ENCODE measurements around the gene METTL22. TPM values are rescaled to one million over a fixed set of nuclear protein-coding genes. Genes with fewer than 3 reads are reported as not detected.

Gene METTL22
- total and polyA plus RNA-seq, 4 donors: 39.6 to 49.7 (median 42.2) TPM

DNA sequence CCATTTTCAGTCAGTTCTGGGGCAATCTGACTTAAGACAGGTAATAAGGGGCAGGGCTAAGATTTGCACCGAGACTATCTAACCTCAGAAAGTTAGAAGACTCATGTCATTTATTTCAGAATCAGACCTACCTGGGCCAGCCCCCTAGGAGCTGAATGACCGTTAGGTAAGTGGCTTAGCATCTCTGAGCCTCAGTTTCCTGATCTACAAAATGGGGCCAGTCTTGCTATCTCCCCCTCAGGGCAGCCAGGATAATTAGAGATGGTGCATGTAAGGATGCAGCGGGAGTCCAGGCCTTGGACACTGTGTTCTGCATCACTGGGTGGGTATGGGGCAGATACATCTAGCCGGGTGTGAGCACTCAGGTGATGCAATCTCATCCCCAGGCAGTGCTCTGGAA is 10.4 kb upstream of the METTL22 start:
- no peaks in the 10 kb centered on the region for H3K27me3 ChIP-seq (ENCODE audit: control insufficient read depth in 1 of 2, insufficient read depth in 2 of 2, low read length in 1 of 2)
- intact Hi-C loops (cut with DNase I): no loop called here

DNA sequence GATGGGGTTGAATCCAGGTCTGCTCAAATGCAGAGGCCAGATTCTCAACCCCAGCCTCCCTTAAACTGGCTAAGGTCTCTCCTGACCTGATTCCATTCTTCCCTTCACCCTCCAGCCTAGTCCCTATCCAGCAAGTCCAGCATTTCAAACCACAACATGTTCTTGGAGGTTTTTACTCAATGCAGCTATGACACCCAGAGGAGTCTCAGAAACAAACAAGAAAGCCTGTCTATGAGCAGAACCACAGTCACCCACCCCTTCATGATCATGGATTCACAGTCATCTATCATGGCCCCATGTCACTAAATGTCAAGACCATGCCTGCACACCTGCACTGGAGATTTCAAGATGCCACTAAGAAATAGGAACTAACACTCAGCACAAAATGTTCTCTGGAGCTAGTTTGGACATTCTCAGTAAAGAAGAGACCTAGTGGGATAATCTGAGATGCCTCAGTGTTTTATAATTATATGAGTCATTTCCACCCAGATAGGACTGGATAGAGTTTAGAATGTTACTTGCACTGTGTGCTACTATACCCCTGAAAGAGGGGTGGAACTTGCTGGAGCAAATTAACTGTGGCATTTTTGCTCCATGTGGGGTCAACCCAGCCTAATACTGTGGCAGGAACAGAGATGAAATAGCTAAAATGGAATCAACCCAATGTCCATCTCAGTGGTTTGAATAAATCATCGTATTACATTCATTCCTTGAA is 9.5 kb upstream of the METTL22 start:
- no peak for ATAC-seq (ENCODE audit: low FRiP score)

More for the DNA sequence above, 10.4 kb upstream of the METTL22 start:
- WGBS, 2 donors: 77 to 79% methylated on average over 4 of the region's 4 CpGs
- no peak for ATAC-seq (ENCODE audit: low FRiP score)
- no peaks in the 10 kb centered on the region for H3K4me1 ChIP-seq (ENCODE audit: control insufficient read depth in 1 of 2, insufficient read depth in 2 of 2, low read length in 2 of 2)
- no peaks in the 10 kb centered on the region for H3K36me3 ChIP-seq (ENCODE audit: control insufficient read depth in 1 of 2, insufficient read depth in 2 of 2, low read length in 1 of 2)
- H3K9me3 ChIP-seq (ENCODE audit: control insufficient read depth, low read length): no peaks in the 10 kb centered on the region
- H3K27ac ChIP-seq (ENCODE audit: low read depth in 1 of 2, low read length in 2 of 2): no peak overlapping the region
- H3K4me3 ChIP-seq (ENCODE audit: low read length in 2 of 2): no peak overlapping the region
- no peak for DNase-seq

DNA sequence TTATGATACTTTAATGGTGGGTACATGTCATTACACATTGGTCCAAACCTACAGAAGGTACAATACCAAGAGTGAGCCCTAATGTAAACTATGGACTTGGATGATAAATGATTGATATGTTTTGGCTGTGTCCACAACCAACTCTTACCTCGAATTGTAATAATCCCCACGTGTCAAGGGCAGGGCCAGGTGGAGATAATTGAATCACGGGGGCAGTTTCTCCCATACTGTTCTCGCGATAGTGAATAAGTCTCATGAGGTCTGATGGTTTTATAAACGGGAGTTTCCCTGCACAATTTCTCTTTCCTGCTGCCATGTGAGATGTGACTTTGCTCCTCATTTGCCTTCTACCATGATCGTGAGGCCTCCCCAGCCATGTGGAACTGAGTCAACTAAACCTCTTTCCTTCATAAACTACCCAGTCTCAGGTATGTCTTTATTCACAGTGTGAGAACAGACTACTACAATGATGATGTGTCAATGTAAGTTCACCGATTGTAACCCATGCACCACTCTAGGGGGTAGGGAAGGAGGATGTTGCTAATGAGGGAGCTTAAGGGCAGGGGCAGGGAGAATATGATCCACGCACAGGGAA is 7.0 kb upstream of the METTL22 start:
- no peaks in the 10 kb centered on the region for H3K27me3 ChIP-seq (ENCODE audit: control insufficient read depth in 1 of 2, insufficient read depth in 2 of 2, low read length in 1 of 2)
- no peak for ATAC-seq (ENCODE audit: low FRiP score)

More for the DNA sequence above, 9.5 kb upstream of the METTL22 start:
- H3K27ac ChIP-seq (ENCODE audit: low read depth in 1 of 2, low read length in 2 of 2): no peak overlapping the region
- no peaks in the 10 kb centered on the region for H3K36me3 ChIP-seq (ENCODE audit: control insufficient read depth in 1 of 2, insufficient read depth in 2 of 2, low read length in 1 of 2)
- intact Hi-C loops (cut with DNase I): no loop called here
- H3K9me3 ChIP-seq (ENCODE audit: control insufficient read depth, low read length): no peaks in the 10 kb centered on the region
- WGBS, 2 donors: 88 to 92% methylated on average over 1 of the region's 1 CpG
- no peak overlapping the region for H3K4me3 ChIP-seq (ENCODE audit: low read length in 2 of 2)
- H3K27me3 ChIP-seq (ENCODE audit: control insufficient read depth in 1 of 2, insufficient read depth in 2 of 2, low read length in 1 of 2): no peaks in the 10 kb centered on the region
- no peak for DNase-seq
- no peaks in the 10 kb centered on the region for H3K4me1 ChIP-seq (ENCODE audit: control insufficient read depth in 1 of 2, insufficient read depth in 2 of 2, low read length in 2 of 2)

DNA sequence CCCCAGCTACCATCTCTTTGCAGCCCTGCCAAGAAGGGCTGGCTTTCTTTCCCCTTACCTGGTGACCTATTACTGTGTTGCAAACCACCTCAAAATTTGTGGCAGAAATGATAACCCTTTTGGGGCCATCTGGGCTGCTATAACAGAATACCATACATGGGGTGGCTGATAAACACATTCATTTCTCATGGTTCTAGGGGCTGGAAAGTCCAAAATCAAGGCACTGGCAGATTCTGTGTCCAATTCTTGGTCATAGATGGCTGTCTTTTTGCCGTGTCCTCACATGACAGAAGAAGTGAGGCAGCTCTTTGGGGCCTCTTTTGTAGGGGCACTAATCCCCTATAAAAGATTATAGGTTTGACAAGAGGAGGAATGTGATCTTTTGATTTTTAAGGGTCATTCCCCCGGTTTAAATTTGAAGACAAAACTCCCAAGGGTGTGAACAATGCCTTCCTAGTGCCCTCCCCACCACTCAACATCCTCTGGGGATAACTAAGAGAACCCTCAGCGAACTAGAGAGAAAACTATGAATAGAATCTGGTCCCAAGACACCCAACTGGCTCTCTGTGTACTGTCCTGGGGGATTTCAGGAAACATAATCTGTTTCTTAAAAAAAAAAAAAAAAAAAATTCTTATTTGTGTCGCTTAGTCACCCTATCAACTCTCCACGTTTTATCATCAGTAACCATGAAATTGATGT is 1.7 kb upstream of the METTL22 start:
- intact Hi-C loops (cut with DNase I): loop anchor here (2.0 to 5.0 kb wide), 3 partner anchors 52 to 55 kb away; partner anchors contain the start of gene ABAT (in 2 of the 2)
- no peaks in the 10 kb centered on the region for H3K4me1 ChIP-seq (ENCODE audit: control insufficient read depth in 1 of 2, insufficient read depth in 2 of 2, low read length in 2 of 2)
- H3K4me3 ChIP-seq (ENCODE audit: low read length in 2 of 2): no peak overlapping the region
- ATAC-seq (ENCODE audit: low FRiP score) (no peak), DNase-seq (no peak)
- WGBS, 2 donors: 39 to 49% methylated on average over 5 of the region's 5 CpGs
- H3K9me3 ChIP-seq (ENCODE audit: control insufficient read depth, low read length): no peaks in the 10 kb centered on the region
- no peak overlapping the region for H3K27ac ChIP-seq (ENCODE audit: low read depth in 1 of 2, low read length in 2 of 2)
- no peaks in the 10 kb centered on the region for H3K36me3 ChIP-seq (ENCODE audit: control insufficient read depth in 1 of 2, insufficient read depth in 2 of 2, low read length in 1 of 2)
- no peaks in the 10 kb centered on the region for H3K27me3 ChIP-seq (ENCODE audit: control insufficient read depth in 1 of 2, insufficient read depth in 2 of 2, low read length in 1 of 2)

More for the DNA sequence above, 7.0 kb upstream of the METTL22 start:
- H3K9me3 ChIP-seq (ENCODE audit: control insufficient read depth, low read length): no peaks in the 10 kb centered on the region
- no peaks in the 10 kb centered on the region for H3K36me3 ChIP-seq (ENCODE audit: control insufficient read depth in 1 of 2, insufficient read depth in 2 of 2, low read length in 1 of 2)
- 62 to 66% methylated on average over 9 of the region's 9 CpGs for WGBS, 2 donors
- DNase-seq: no peak
- intact Hi-C loops (cut with DNase I): no loop called here
- no peaks in the 10 kb centered on the region for H3K4me1 ChIP-seq (ENCODE audit: control insufficient read depth in 1 of 2, insufficient read depth in 2 of 2, low read length in 2 of 2)
- H3K4me3 ChIP-seq (ENCODE audit: low read length in 2 of 2): no peak overlapping the region
- H3K27ac ChIP-seq (ENCODE audit: low read depth in 1 of 2, low read length in 2 of 2): no peak overlapping the region

DNA sequence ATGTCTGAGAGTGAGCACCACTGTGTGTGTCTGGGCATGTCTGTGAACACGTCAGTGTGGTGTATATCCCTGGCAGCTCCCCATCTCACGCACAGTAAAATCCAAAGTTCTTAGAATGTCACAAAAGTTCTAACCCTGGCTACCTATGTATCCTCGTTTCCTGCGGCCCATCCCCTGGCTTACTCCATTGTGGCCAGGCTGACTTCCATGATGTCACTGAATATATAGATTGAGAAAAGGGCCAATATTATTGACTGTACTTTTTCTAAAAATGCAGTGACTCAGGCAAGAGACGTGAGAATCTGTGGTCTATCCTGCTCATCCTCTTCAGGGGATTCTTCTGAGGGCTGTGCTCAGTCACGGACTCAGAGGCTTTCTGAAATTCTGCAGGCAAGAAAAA is 963 bp upstream of the METTL22 start:
- Histone ChIP-seq H3K36me3 (ENCODE audit: control insufficient read depth in 1 of 2, insufficient read depth in 2 of 2, low read length in 1 of 2) (peaks cover 0 to 2% of the 10 kb centered on the region in 2 donors), H3K4me3 (ENCODE audit: low read length in 2 of 2) (no peak overlapping the region), H3K27ac (ENCODE audit: low read depth in 1 of 2, low read length in 2 of 2) (no peak overlapping the region), H3K27me3 (ENCODE audit: control insufficient read depth in 1 of 2, insufficient read depth in 2 of 2, low read length in 1 of 2) (no peaks in the 10 kb centered on the region), H3K4me1 (ENCODE audit: control insufficient read depth in 1 of 2, insufficient read depth in 2 of 2, low read length in 2 of 2) (no peaks in the 10 kb centered on the region), H3K9me3 (ENCODE audit: control insufficient read depth, low read length) (no peaks in the 10 kb centered on the region)
- WGBS, 2 donors: 69 to 71% methylated on average over 6 of the region's 6 CpGs
- ATAC-seq (ENCODE audit: low FRiP score) (no peak), DNase-seq (no peak)
- intact Hi-C loops (cut with DNase I): loop anchor here (2.0 to 5.0 kb wide), 3 partner anchors 52 to 54 kb away; partner anchors contain the start of gene ABAT (in 2 of the 2)

DNA sequence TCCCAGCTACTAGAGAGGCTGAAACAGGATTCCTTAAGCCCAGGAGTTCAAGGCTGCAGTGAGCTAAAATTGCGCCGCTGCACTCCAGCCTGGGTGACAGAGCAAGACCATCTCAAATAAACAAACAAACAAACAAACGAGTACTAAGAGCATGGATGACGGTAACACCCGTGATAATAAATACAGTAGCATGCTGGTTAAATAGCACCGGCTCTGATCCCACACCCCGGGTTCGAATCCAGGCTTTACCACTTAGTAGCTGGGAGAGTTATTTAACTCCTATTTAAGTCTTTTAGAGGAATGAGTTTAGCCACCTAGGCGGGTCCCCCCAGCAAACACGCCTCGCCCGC is 301 bp upstream of the METTL22 start:
- Histone ChIP-seq H3K4me1 (ENCODE audit: control insufficient read depth in 1 of 2, insufficient read depth in 2 of 2, low read length in 2 of 2) (no peaks in the 10 kb centered on the region), H3K9me3 (ENCODE audit: control insufficient read depth, low read length) (no peaks in the 10 kb centered on the region), H3K36me3 (ENCODE audit: control insufficient read depth in 1 of 2, insufficient read depth in 2 of 2, low read length in 1 of 2) (peaks cover 3 to 4% of the 10 kb centered on the region in 2 donors), H3K27me3 (ENCODE audit: control insufficient read depth in 1 of 2, insufficient read depth in 2 of 2, low read length in 1 of 2) (no peaks in the 10 kb centered on the region), H3K4me3 (ENCODE audit: low read length in 2 of 2) (peak overlapping the region; percentile 45 to 77), H3K27ac (ENCODE audit: low read depth in 1 of 2, low read length in 2 of 2) (no peak overlapping the region)
- no peak for DNase-seq
- no peak for ATAC-seq (ENCODE audit: low FRiP score)
- intact Hi-C loops (cut with DNase I): loop anchor here (2.0 to 5.0 kb wide), 3 partner anchors 51 to 54 kb away; partner anchors contain the start of gene ABAT (in 2 of the 2)
- WGBS, 2 donors: 19% methylated on average over 12 of the region's 12 CpGs

DNA sequence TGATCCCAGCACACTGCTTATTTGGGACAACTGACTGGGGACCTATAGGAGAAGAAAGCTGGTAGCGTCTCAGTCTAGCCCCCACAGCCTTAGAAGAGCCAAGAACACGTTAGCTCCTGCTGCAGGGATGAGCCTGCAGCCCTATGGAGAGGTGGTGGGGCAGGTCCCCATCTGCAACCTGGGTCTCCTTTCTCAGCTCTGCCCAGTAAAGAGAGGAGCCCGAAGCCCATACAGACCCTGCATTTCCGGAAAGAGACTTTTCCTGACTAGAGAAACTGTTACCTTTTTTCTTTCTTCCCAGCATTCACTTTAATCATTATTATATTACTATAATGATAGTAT is 788 bp downstream of the METTL22 start:
- Histone ChIP-seq H3K4me1 (ENCODE audit: control insufficient read depth in 1 of 2, insufficient read depth in 2 of 2, low read length in 2 of 2) (no peaks in the 10 kb centered on the region), H3K36me3 (ENCODE audit: control insufficient read depth in 1 of 2, insufficient read depth in 2 of 2, low read length in 1 of 2) (peaks cover 3 to 6% of the 10 kb centered on the region in 2 donors), H3K27me3 (ENCODE audit: control insufficient read depth in 1 of 2, insufficient read depth in 2 of 2, low read length in 1 of 2) (no peaks in the 10 kb centered on the region), H3K4me3 (ENCODE audit: low read length in 2 of 2) (peak overlapping the region; percentile 45 to 77), H3K9me3 (ENCODE audit: control insufficient read depth, low read length) (no peaks in the 10 kb centered on the region), H3K27ac (ENCODE audit: low read depth in 1 of 2, low read length in 2 of 2) (no peak overlapping the region)
- ATAC-seq (ENCODE audit: low FRiP score) (no peak), DNase-seq (no peak)
- intact Hi-C loops (cut with DNase I): loop anchor here (5.0 kb wide), 2 partner anchors 50 to 55 kb away; partner anchors contain the start of gene ABAT (in 1 of the 2)
- 3 to 5% methylated on average over 4 of the region's 4 CpGs for WGBS, 2 donors

DNA sequence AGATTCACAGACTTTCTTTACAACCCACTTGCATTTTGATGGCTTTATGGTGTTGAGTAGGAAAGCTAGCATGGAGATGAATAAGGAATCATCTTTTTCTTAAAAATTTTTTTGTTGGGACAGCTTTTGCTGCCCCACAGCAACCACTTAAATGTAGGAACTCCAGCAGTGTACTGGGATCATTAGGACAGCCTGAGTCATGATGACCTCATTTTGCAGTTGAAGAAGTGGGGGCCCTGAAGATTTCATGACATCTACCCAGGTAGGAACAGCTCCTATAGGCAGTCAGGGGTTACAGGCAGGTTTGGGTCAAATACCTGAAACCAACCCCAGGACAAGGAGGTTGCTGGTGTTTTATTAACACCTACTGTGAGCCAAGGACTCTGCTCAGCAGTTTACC is 2.1 kb downstream of the METTL22 start:
- Histone ChIP-seq H3K4me3 (ENCODE audit: low read length in 2 of 2) (no peak overlapping the region), H3K27ac (ENCODE audit: low read depth in 1 of 2, low read length in 2 of 2) (no peak overlapping the region), H3K27me3 (ENCODE audit: control insufficient read depth in 1 of 2, insufficient read depth in 2 of 2, low read length in 1 of 2) (no peaks in the 10 kb centered on the region), H3K36me3 (ENCODE audit: control insufficient read depth in 1 of 2, insufficient read depth in 2 of 2, low read length in 1 of 2) (peaks cover 3 to 8% of the 10 kb centered on the region in 2 donors), H3K9me3 (ENCODE audit: control insufficient read depth, low read length) (no peaks in the 10 kb centered on the region), H3K4me1 (ENCODE audit: control insufficient read depth in 1 of 2, insufficient read depth in 2 of 2, low read length in 2 of 2) (no peaks in the 10 kb centered on the region)
- intact Hi-C loops (cut with DNase I): loop anchor here (5.0 kb wide), 2 partner anchors 49 to 56 kb away; partner anchors contain the start of gene ABAT (in 1 of the 2)
- ATAC-seq (ENCODE audit: low FRiP score): no peak
- no peak for DNase-seq

Measured in aorta (tissue), 5 donors.